Measurements from ENCODE around the gene LDLR.
"Not testable (repeated sequence)": the region's sequence is repeated elsewhere in the genome, so short reads cannot be mapped to it uniquely, and the experiment has no call there.

LDLR gene

DNA sequence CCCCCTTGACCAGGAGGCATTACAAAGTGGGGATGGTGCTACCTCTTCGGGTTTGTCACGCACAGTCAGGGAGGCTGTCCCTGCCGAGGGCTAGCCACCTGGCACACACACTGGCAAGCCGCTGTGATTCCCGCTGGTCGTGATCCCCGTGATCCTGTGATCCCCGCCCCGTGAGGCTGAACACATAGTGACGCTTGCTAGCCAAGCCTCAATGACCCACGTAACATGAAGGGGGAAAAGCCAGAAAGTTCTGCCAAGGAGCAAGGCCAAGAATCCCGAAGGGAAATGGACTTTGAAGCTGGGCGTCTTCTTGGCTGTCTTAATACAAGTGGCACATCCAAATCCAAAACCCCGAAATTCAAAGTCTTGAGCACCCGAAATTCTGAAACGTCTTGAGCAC lies 13.7 kb downstream of the LDLR start:
- TF ChIP-seq, protein P1, sequence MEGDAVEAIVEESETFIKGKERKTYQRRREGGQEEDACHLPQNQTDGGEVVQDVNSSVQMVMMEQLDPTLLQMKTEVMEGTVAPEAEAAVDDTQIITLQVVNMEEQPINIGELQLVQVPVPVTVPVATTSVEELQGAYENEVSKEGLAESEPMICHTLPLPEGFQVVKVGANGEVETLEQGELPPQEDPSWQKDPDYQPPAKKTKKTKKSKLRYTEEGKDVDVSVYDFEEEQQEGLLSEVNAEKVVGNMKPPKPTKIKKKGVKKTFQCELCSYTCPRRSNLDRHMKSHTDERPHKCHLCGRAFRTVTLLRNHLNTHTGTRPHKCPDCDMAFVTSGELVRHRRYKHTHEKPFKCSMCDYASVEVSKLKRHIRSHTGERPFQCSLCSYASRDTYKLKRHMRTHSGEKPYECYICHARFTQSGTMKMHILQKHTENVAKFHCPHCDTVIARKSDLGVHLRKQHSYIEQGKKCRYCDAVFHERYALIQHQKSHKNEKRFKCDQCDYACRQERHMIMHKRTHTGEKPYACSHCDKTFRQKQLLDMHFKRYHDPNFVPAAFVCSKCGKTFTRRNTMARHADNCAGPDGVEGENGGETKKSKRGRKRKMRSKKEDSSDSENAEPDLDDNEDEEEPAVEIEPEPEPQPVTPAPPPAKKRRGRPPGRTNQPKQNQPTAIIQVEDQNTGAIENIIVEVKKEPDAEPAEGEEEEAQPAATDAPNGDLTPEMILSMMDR (IDR thresholded peaks at IDR 0.05): no peak
- H3K27ac Mint-ChIP-seq: peak overlapping the region; percentile 54
- no peak overlapping the region for H3K4me3 Mint-ChIP-seq
- no peaks in the 10 kb centered on the region for H3K4me1 Mint-ChIP-seq
- H3K36me3 Mint-ChIP-seq (ENCODE audit: low read depth): peaks cover 80% of the 10 kb centered on the region
- H3K9me3 Mint-ChIP-seq: no peaks in the 10 kb centered on the region
- H3K27me3 Mint-ChIP-seq (ENCODE audit: low read depth, poor library complexity): no peaks in the 10 kb centered on the region
- no peak for DNase-seq

DNA sequence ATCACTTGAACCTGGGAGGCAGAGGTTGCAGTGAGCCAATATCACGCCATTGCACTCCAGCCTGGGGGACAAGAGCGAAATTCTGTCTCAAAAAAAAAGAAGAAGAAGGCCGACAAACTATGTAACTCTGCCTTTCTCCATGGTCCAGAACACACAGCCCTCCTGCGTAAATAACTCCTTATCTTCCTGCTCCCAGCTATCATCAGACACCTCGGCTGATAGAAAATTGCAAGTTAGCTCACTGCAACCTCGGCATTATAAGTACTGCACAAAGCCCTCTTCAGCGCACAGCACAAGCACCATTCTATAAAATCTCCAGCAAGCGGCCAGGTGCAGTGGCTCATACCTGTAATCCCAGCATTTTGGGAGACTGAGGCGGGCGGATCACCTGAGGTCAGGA lies 14.4 kb downstream of the LDLR start:
- H3K4me3 Mint-ChIP-seq; H3K27me3 Mint-ChIP-seq (ENCODE audit: low read depth, poor library complexity): not testable (repeated sequence)

DNA sequence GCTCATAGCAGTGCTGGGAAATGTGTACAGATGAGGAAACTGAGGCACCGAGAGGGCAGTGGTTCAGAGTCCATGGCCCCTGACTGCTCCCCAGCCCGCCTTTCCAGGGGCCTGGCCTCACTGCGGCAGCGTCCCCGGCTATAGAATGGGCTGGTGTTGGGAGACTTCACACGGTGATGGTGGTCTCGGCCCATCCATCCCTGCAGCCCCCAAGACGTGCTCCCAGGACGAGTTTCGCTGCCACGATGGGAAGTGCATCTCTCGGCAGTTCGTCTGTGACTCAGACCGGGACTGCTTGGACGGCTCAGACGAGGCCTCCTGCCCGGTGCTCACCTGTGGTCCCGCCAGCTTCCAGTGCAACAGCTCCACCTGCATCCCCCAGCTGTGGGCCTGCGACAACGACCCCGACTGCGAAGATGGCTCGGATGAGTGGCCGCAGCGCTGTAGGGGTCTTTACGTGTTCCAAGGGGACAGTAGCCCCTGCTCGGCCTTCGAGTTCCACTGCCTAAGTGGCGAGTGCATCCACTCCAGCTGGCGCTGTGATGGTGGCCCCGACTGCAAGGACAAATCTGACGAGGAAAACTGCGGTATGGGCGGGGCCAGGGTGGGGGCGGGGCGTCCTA lies 15.9 kb downstream of the LDLR start:
- H3K36me3 Mint-ChIP-seq (ENCODE audit: low read depth): peaks cover 75% of the 10 kb centered on the region
- H3K4me3 Mint-ChIP-seq: no peak overlapping the region
- TF ChIP-seq, protein P1 (IDR thresholded peaks at IDR 0.05): no peak
- no peak for DNase-seq
- no peak overlapping the region for H3K27ac Mint-ChIP-seq
- H3K9me3 Mint-ChIP-seq: no peaks in the 10 kb centered on the region
- no peaks in the 10 kb centered on the region for H3K27me3 Mint-ChIP-seq (ENCODE audit: low read depth, poor library complexity)
- no peaks in the 10 kb centered on the region for H3K4me1 Mint-ChIP-seq

More for the DNA sequence above, 14.4 kb downstream of the LDLR start:
- not testable (repeated sequence) for H3K4me1 Mint-ChIP-seq, H3K9me3 Mint-ChIP-seq, DNase-seq
- peaks cover 80% of the 10 kb centered on the region for H3K36me3 Mint-ChIP-seq (ENCODE audit: low read depth)
- H3K27ac Mint-ChIP-seq: peak overlapping the region; percentile 54

DNA sequence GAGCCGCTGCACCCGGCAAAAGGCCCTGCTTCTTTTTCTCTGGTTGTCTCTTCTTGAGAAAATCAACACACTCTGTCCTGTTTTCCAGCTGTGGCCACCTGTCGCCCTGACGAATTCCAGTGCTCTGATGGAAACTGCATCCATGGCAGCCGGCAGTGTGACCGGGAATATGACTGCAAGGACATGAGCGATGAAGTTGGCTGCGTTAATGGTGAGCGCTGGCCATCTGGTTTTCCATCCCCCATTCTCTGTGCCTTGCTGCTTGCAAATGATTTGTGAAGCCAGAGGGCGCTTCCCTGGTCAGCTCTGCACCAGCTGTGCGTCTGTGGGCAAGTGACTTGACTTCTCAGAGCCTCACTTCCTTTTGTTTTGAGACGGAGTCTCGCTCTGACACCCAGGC lies 17.2 kb downstream of the LDLR start:
- H3K4me1 Mint-ChIP-seq: no peaks in the 10 kb centered on the region
- TF ChIP-seq, protein P1 (IDR thresholded peaks at IDR 0.05): no peak
- no peak overlapping the region for H3K4me3 Mint-ChIP-seq
- no peaks in the 10 kb centered on the region for H3K27me3 Mint-ChIP-seq (ENCODE audit: low read depth, poor library complexity)
- peaks cover 77% of the 10 kb centered on the region for H3K36me3 Mint-ChIP-seq (ENCODE audit: low read depth)
- no peaks in the 10 kb centered on the region for H3K9me3 Mint-ChIP-seq
- peak overlapping the region; percentile 68 for H3K27ac Mint-ChIP-seq
- no peak for DNase-seq

DNA sequence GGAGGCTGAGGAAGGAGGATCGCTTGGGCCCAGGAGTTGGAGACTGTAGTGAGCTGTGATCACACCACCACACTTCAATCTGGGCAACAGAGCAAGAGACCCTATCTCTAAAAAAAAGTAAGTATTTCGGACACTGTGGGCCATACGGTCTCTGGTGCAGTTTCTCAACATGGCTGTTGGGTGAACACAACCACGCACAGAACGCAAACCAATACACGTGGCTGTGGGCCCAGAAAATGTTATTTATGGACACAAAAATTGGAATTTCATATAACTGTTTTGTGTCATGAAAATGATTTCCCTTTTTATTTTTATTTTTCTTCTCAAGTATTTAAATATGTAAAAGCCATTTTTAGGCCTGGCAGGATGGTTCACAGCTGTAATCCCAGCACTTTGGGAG lies 19.5 kb downstream of the LDLR start:
- Mint-ChIP-seq H3K9me3 (no peaks in the 10 kb centered on the region), H3K36me3 (ENCODE audit: low read depth) (peaks cover 67% of the 10 kb centered on the region), H3K27me3 (ENCODE audit: low read depth, poor library complexity) (peaks cover 7% of the 10 kb centered on the region), H3K4me1 (no peaks in the 10 kb centered on the region), H3K27ac (no peak overlapping the region), H3K4me3 (no peak overlapping the region)
- no peak for DNase-seq
- TF ChIP-seq, protein P1 (IDR thresholded peaks at IDR 0.05): no peak

DNA sequence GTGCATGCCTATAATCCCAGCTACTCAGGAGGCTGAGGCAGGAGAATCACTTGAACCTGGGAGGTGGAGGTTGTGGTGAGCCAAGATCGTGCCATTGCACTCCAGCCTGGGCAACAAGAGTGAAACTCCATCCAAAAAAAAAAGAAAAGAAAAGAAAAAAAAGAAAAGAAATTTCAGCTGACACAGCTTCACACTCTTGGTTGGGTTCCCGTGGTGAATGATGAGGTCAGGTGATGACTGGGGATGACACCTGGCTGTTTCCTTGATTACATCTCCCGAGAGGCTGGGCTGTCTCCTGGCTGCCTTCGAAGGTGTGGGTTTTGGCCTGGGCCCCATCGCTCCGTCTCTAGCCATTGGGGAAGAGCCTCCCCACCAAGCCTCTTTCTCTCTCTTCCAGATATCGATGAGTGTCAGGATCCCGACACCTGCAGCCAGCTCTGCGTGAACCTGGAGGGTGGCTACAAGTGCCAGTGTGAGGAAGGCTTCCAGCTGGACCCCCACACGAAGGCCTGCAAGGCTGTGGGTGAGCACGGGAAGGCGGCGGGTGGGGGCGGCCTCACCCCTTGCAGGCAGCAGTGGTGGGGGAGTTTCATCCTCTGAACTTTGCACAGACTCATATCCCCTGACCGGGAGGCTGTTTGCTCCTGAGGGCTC lies 22.0 kb downstream of the LDLR start:
- H3K27me3 Mint-ChIP-seq (ENCODE audit: low read depth, poor library complexity): peaks cover 7% of the 10 kb centered on the region
- H3K36me3 Mint-ChIP-seq (ENCODE audit: low read depth): peaks cover 72% of the 10 kb centered on the region

More for the DNA sequence above, 22.0 kb downstream of the LDLR start:
- Mint-ChIP-seq H3K9me3 (no peaks in the 10 kb centered on the region), H3K27ac (no peak overlapping the region), H3K4me3 (no peak overlapping the region), H3K4me1 (no peaks in the 10 kb centered on the region)
- no peak for DNase-seq
- TF ChIP-seq, protein P1 (IDR thresholded peaks at IDR 0.05): no peak

Measured in nephron progenitor cell (in vitro differentiated cells).